Measurements from ENCODE around the gene USP44. TPM values are rescaled to one million over a fixed set of nuclear protein-coding genes. Genes with fewer than 3 reads are reported as not detected.
"Not testable (repeated sequence)": the region's sequence is repeated elsewhere in the genome, so short reads cannot be mapped to it uniquely, and the experiment has no call there.

Gene USP44
- total RNA-seq, 4 donors from 2014 or later, result 0.41 to 1.9 TPM; not detected in 2

DNA sequence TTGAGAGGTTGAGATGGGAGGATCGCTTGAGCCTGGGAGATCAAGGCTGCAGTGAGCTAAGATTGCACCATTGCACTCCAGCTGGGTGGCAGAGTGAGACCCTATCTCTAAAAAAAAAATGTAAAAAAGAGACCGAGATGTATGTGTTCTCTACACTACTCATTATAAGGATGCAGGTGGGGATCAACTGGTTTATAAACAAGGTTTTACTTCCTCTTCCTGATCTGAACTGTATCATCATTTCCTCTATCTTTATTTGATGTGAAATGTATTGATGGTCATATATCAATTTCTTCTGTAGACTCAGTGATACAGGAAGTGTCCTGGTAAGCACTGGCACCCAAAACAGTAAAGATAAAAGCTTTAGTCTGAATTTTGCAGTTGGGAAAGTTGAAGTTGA is 20.1 kb upstream of the USP44 start:
- intact Hi-C loops (cut with DNase I; ENCODE audit: low total_unique reads), result no loop called here
- in situ Hi-C loops (cut with MboI; ENCODE audit: low pct_ligation_motif_present in 1 of 4, low pct_unique_long_range_greater_than_20kb in 1 of 4, low sequenced_read_pairs in 3 of 4), result no loop called here
- no peaks in the 10 kb centered on the region for H3K36me3 ChIP-seq
- TF ChIP-seq EP300 (IDR thresholded peaks at IDR 0.05; ENCODE audit: low read depth), result no peak
- DNase-seq, result no peak
- no peaks in the 10 kb centered on the region for H3K27me3 ChIP-seq
- H3K27ac ChIP-seq, result no peak overlapping the region
- no peaks in the 10 kb centered on the region for H3K9me3 ChIP-seq
- H3K4me3 ChIP-seq, result no peak overlapping the region
- 58 to 69% methylated on average over 2 of the region's 2 CpGs for WGBS, 2 donors (ENCODE audit: low coverage in 1 of 2)
- H3K4me1 ChIP-seq, result no peaks in the 10 kb centered on the region

DNA sequence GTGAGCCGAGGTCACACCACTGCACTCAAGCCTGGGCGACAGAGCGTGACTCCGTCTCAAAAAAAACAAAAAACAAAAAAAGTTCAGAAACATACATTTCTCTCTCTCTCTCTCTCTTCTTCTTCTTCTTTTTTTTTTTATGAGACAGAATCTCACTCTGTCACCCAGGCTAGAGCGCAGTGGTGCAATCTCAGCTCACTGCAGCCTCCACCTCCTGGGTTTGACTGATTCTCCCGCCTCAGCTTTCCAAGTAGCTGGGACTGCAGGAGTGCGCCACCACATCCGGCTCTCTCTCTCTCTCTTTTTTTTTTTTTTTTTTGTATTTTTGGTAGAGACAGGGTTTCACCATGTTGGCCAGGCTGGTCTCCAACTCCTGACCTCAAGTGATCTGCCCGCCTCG is 16.8 kb upstream of the USP44 start:
- WGBS, 2 donors (ENCODE audit: low coverage in 1 of 2), result 91 to 96% methylated on average over 10 of the region's 10 CpGs
- H3K9me3 ChIP-seq; H3K4me1 ChIP-seq; H3K27me3 ChIP-seq; in situ Hi-C loops (cut with MboI; ENCODE audit: low pct_ligation_motif_present in 1 of 4, low pct_unique_long_range_greater_than_20kb in 1 of 4, low sequenced_read_pairs in 3 of 4); H3K27ac ChIP-seq; DNase-seq; H3K36me3 ChIP-seq; H3K4me3 ChIP-seq; intact Hi-C loops (cut with DNase I; ENCODE audit: low total_unique reads): not testable (repeated sequence)

DNA sequence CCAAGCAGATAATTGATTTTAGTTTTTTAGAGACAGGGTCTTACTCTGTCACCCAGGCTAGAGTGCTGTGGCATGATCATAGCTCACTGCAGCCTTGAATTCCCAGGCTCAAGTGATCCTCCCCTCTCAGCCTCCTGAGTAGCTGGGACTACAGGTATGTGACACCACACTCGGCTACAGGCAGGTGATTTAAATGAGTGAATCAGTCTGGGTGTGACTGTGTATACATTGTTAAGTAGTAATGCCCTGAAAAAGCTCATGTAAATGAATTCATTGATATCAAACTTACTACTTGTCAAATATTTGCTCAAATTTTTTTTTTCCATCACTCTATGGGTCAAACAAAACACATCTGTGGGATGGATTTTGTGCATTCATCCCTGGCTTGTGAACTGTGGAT is 6.3 kb upstream of the USP44 start:
- no peak overlapping the region for H3K27ac ChIP-seq
- in situ Hi-C loops (cut with MboI; ENCODE audit: low pct_ligation_motif_present in 1 of 4, low pct_unique_long_range_greater_than_20kb in 1 of 4, low sequenced_read_pairs in 3 of 4) (no loop called here), intact Hi-C loops (cut with DNase I; ENCODE audit: low total_unique reads) (no loop called here)
- WGBS, 2 donors (ENCODE audit: low coverage in 1 of 2), result 48 to 57% methylated on average over 1 of the region's 1 CpG
- H3K36me3 ChIP-seq, result no peaks in the 10 kb centered on the region
- no peak overlapping the region for H3K4me3 ChIP-seq
- peak; percentile 23 for DNase-seq
- TF ChIP-seq POLR2A (IDR thresholded peaks at IDR 0.05), result no peak
- no peak for TF ChIP-seq EP300 (IDR thresholded peaks at IDR 0.05; ENCODE audit: low read depth)
- TF ChIP-seq POLR2AphosphoS5 (IDR thresholded peaks at IDR 0.05), result no peak
- TF ChIP-seq, protein P1, sequence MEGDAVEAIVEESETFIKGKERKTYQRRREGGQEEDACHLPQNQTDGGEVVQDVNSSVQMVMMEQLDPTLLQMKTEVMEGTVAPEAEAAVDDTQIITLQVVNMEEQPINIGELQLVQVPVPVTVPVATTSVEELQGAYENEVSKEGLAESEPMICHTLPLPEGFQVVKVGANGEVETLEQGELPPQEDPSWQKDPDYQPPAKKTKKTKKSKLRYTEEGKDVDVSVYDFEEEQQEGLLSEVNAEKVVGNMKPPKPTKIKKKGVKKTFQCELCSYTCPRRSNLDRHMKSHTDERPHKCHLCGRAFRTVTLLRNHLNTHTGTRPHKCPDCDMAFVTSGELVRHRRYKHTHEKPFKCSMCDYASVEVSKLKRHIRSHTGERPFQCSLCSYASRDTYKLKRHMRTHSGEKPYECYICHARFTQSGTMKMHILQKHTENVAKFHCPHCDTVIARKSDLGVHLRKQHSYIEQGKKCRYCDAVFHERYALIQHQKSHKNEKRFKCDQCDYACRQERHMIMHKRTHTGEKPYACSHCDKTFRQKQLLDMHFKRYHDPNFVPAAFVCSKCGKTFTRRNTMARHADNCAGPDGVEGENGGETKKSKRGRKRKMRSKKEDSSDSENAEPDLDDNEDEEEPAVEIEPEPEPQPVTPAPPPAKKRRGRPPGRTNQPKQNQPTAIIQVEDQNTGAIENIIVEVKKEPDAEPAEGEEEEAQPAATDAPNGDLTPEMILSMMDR (IDR thresholded peaks at IDR 0.05), result no peak
- H3K9me3 ChIP-seq, result no peaks in the 10 kb centered on the region
- H3K27me3 ChIP-seq, result no peaks in the 10 kb centered on the region
- peaks cover 0 to 4% (median 0%) of the 10 kb centered on the region in 4 donors for H3K4me1 ChIP-seq

DNA sequence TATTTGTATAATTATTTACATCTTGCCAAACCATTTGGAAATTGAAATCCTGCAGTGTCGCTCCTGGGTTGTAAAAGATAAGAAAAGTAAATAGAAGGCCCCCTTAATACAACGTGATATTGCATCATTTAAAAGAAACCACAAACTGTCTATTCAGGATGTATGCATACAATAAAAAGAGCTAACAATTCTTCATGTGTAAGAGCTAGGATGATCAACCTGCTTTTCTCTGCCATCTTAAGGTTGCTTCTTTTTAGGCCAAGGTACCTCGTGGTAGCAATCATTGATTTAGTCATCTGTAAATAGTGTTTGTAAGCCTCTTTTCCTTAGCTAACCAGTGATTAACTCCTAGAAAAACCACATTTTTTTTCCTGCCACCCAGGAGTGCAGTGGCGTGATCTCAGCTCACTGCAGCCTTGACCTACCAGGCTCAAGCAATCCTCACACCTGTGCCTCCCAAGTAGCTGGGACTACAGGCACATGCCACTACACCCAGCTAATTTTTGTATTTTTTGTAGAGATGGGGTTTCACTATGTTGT is 3.3 kb upstream of the USP44 start:
- in situ Hi-C loops (cut with MboI; ENCODE audit: low pct_ligation_motif_present in 1 of 4, low pct_unique_long_range_greater_than_20kb in 1 of 4, low sequenced_read_pairs in 3 of 4), result no loop called here
- WGBS, 2 donors (ENCODE audit: low coverage in 1 of 2), result 31 to 40% methylated on average over 4 of the region's 4 CpGs
- no peak overlapping the region for H3K4me3 ChIP-seq
- H3K27me3 ChIP-seq, result peaks cover 18% of the 10 kb centered on the region
- no peak for TF ChIP-seq POLR2AphosphoS5 (IDR thresholded peaks at IDR 0.05)
- no peak for TF ChIP-seq EP300 (IDR thresholded peaks at IDR 0.05; ENCODE audit: low read depth)
- TF ChIP-seq, protein P1 (IDR thresholded peaks at IDR 0.05), result no peak
- no peak for TF ChIP-seq POLR2A (IDR thresholded peaks at IDR 0.05)
- H3K9me3 ChIP-seq, result no peaks in the 10 kb centered on the region
- no peak overlapping the region for H3K27ac ChIP-seq
- DNase-seq, result no peak
- intact Hi-C loops (cut with DNase I; ENCODE audit: low total_unique reads), result no loop called here
- peaks cover 0 to 4% (median 0%) of the 10 kb centered on the region in 4 donors for H3K4me1 ChIP-seq
- no peaks in the 10 kb centered on the region for H3K36me3 ChIP-seq

DNA sequence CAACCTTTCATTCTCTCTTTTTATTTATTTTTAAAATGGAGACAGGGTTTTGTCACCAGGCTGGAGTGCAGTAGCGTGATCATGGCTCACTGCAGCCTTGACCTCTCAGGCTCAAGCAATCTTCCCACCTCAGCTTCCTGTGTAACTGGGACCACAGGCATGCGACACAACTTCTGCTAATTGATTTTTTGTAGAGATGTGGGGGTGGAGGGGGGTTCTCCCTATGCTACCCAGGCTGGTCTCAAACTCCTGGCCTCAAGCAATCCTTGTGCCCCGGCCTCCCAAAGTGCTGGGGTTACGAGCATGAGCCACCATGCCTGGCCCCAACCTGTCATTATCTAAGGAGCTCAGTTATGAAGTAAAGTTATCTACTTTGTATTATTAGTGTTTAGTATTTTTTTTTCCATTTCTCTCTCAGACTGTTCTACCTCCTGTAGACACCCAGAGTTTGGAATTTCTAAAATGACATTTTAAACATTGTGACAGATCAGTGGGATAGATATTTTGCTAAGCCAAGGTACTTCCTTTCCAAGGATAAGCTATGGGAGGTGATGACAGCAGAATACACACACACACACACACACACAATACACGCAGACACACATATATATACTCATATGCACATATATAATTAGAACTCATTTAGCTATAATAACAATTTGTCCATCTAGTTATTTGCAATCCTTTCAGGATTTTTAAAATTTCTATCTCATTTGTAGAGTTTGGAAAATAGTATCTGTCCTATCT is 2.1 kb upstream of the USP44 start:
- in situ Hi-C loops (cut with MboI; ENCODE audit: low pct_ligation_motif_present in 1 of 4, low pct_unique_long_range_greater_than_20kb in 1 of 4, low sequenced_read_pairs in 3 of 4), result no loop called here
- TF ChIP-seq POLR2A (IDR thresholded peaks at IDR 0.05) (no peak), EP300 (IDR thresholded peaks at IDR 0.05; ENCODE audit: low read depth) (no peak), POLR2AphosphoS5 (IDR thresholded peaks at IDR 0.05) (no peak)
- TF ChIP-seq, protein P1 (IDR thresholded peaks at IDR 0.05), result no peak
- intact Hi-C loops (cut with DNase I; ENCODE audit: low total_unique reads), result no loop called here
- no peak overlapping the region for H3K27ac ChIP-seq
- WGBS, 2 donors (ENCODE audit: low coverage in 1 of 2), result 84% methylated on average over 5 of the region's 5 CpGs
- H3K27me3 ChIP-seq, result peaks cover 31% of the 10 kb centered on the region
- H3K36me3 ChIP-seq, result no peaks in the 10 kb centered on the region
- H3K4me3 ChIP-seq, result no peak overlapping the region
- no peaks in the 10 kb centered on the region for H3K9me3 ChIP-seq
- H3K4me1 ChIP-seq, result peaks cover 0 to 10% (median 4%) of the 10 kb centered on the region in 4 donors
- no peak for DNase-seq

Data from transverse colon (tissue), 4 donors.